HCT116 (cell line): ENCODE measurements around the gene CDH13. TPM values are rescaled to one million over a fixed set of nuclear protein-coding genes. Genes with fewer than 3 reads are reported as not detected.

Source experiments
- ATAC-seq: fragments of 200-7000 bp; cut with Tn5 transposase; 2 replicates; pipeline ENCODE4 v1.9.1; 2020; ENCODE audit warnings: mild to moderate bottlenecking, moderate library complexity
- BruUV-seq: library from RNA; stranded (reverse); fragments of 400-500 nt; replicated peaks from 2 replicates; lab custom pipeline; 2021; lab: Mats Ljungman, UMichigan
- CTCF ChIA-PET: fragments of 300-600 bp; sonication (Branson Sonifier 250); formaldehyde crosslinking; loops from one replicate; lab custom pipeline; 2021; ENCODE audit warnings: antibody characterized with exemption; lab: Charles Lee
- POLR2A ChIA-PET: fragments of 300-600, 350-600 bp; sonication (Branson Sonifier 250); formaldehyde crosslinking; loops from one replicate; lab custom pipeline; 2021; ENCODE audit warnings: antibody characterized with exemption; lab: Charles Lee
- RAD21 ChIA-PET, 2 experiments: fragments of 300-600 bp; sonication (Branson Sonifier 250); formaldehyde crosslinking; loops; one replicate each; lab custom pipeline; 2023; ENCODE audit warnings: low total read pairs in 2 of 2; ENCODE audit not compliant: uncharacterized antibody in 2 of 2, unreplicated experiment in 2 of 2, low non-redundant PET in 1 of 2; lab: Charles Lee
- DNase-seq: peaks from one replicate; pipeline ENCODE4 v3.0.0-alpha.2; 2010; ENCODE audit warnings: low read depth, low spot score
- H2AFZ ChIP-seq: fragments of 200-600 bp; shearing (Covaris generic), sonication (generic); 2 replicates; pipeline ENCODE4 v1.6.1; 2017; ENCODE audit warnings: low read depth, mixed run types, mixed read lengths, antibody characterized with exemption, low read length; ENCODE audit not compliant: poor library complexity, severe bottlenecking
- H3K27ac ChIP-seq: 2 replicates; pipeline ENCODE4 v1.5.1; 2012; ENCODE audit warnings: low read depth, low read length
- H3K27me3 ChIP-seq: fragments of 200-600 bp; sonication (generic); 2 replicates; pipeline ENCODE4 v1.6.1; 2016; ENCODE audit warnings: mixed run types, low read length, mixed read lengths; ENCODE audit not compliant: insufficient read depth
- H3K36me3 ChIP-seq, 2 experiments: fragments of 200-500 bp in 1 of 2; fragments of 200-600 bp in 1 of 2; sonication (Bioruptor generic) in 1 of 2; sonication (generic) in 1 of 2; 2 replicates each; pipeline versions ENCODE4 v1.5.1 to v1.6.1; 2014 to 2016; ENCODE audit warnings: low read length in 2 of 2, inconsistent platforms in 1 of 2, mixed read lengths in 1 of 2, mixed run types in 1 of 2; ENCODE audit not compliant: insufficient read depth in 2 of 2, control insufficient read depth in 1 of 2
- H3K4me1 ChIP-seq, 2 experiments: fragments of 200-600 bp in 1 of 2; sonication (generic) in 1 of 2; 2 replicates each; pipeline versions ENCODE4 v1.5.1 to v1.6.1; 2012 to 2017; ENCODE audit warnings: low read length in 2 of 2, inconsistent platforms in 1 of 2, mild to moderate bottlenecking in 1 of 2, mixed read lengths in 1 of 2, mixed run types in 1 of 2, moderate library complexity in 1 of 2; ENCODE audit not compliant: insufficient read depth in 2 of 2, control insufficient read depth in 1 of 2
- H3K4me2 ChIP-seq: fragments of 200-600 bp; sonication (generic); 2 replicates; pipeline ENCODE4 v1.6.1; 2017; ENCODE audit warnings: mixed run types, low read length, mixed read lengths
- H3K4me3 ChIP-seq, 2 experiments: fragments of 200-600 bp in 1 of 2; sonication (generic) in 1 of 2; replicated peaks in 1 of 2; 2 replicates each; pipeline ENCODE4 v1.5.1; 2011 to 2016; ENCODE audit warnings: low read length in 2 of 2, control low read depth in 1 of 2, low read depth in 1 of 2, mild to moderate bottlenecking in 1 of 2, mixed read lengths in 1 of 2, mixed run types in 1 of 2
- H3K79me2 ChIP-seq: fragments of 200-600 bp; sonication (generic); 2 replicates; pipeline ENCODE4 v1.6.1; 2017; ENCODE audit warnings: mild to moderate bottlenecking, mixed run types, low read length, moderate library complexity, mixed read lengths; ENCODE audit not compliant: insufficient read depth
- H3K9ac ChIP-seq: fragments of 200-600 bp; sonication (generic); 2 replicates; pipeline ENCODE4 v1.6.1; 2016; ENCODE audit warnings: low read length, mixed read lengths
- H3K9me2 ChIP-seq: fragments of 200-600 bp; sonication (generic), shearing (Covaris generic); 2 replicates; pipeline ENCODE4 v1.6.1; 2017; ENCODE audit warnings: mixed run types, mild to moderate bottlenecking, moderate library complexity; ENCODE audit not compliant: insufficient read depth
- H3K9me3 ChIP-seq, 2 experiments: fragments of 200-500 bp in 1 of 2; fragments of 200-600 bp in 1 of 2; sonication (Bioruptor generic) in 1 of 2; sonication (generic) in 1 of 2; 2 replicates each; pipeline ENCODE4 v1.6.1; 2014 to 2017; ENCODE audit warnings: low read length in 2 of 2, mixed read lengths in 2 of 2, inconsistent platforms in 1 of 2, low read depth in 1 of 2, mild to moderate bottlenecking in 1 of 2, mixed run types in 1 of 2, moderate library complexity in 1 of 2; ENCODE audit not compliant: control insufficient read depth in 1 of 2, insufficient read depth in 1 of 2
- H4K20me1 ChIP-seq: fragments of 200-600 bp; sonication (generic), shearing (Covaris generic); 2 replicates; pipeline ENCODE4 v1.6.1; 2017; ENCODE audit warnings: mixed run types, mild to moderate bottlenecking, moderate library complexity; ENCODE audit not compliant: insufficient read depth
- ATF3 ChIP-seq: IDR thresholded peaks from 2 replicates; pipeline ENCODE4 v1.6.1; 2012
- ELF1 ChIP-seq: IDR thresholded peaks from 2 replicates; pipeline ENCODE4 v1.6.1; 2012; ENCODE audit warnings: low read depth, borderline replicate concordance
- EZH2 ChIP-seq: fragments of 200-600 bp; sonication (generic); IDR thresholded peaks from 2 replicates; pipeline ENCODE4 v1.6.1; 2017; ENCODE audit warnings: antibody characterized with exemption, mixed run types
- MAX ChIP-seq: IDR thresholded peaks from 2 replicates; pipeline ENCODE4 v1.6.1; 2012
- SP1 ChIP-seq: IDR thresholded peaks from 2 replicates; pipeline ENCODE4 v1.6.1; 2012; ENCODE audit warnings: low read depth
- ZNF274 ChIP-seq: fragments of 200-500 bp; sonication (Bioruptor generic); IDR thresholded peaks from 2 replicates; pipeline ENCODE4 v1.6.1; 2014; ENCODE audit warnings: mild to moderate bottlenecking, low read depth, low read length, inconsistent platforms
- intact Hi-C: fragments of 100-400 bp; cut with micrococcal nuclease; formaldehyde crosslinking; loops from 2 replicates; pipeline ENCODE4 v1.10.0; 2022
- total RNA-seq: library from RNA; stranded (reverse); gene quantifications from one replicate; pipeline ENCODE4 v1.2.1, GENCODE V29; 2021; ENCODE audit not compliant: unreplicated experiment

Gene CDH13
- total RNA-seq, 1 experiment from 2014 or later = not detected

- Histone ChIP-seq H3K4me1 (no peaks in the 10 kb centered on the region), H3K79me2 (no peaks in the 10 kb centered on the region), H2AFZ (no peak overlapping the region), H3K9ac (no peak overlapping the region), H3K4me2 (no peak overlapping the region), H3K27ac (no peak overlapping the region), H4K20me1 (no peaks in the 10 kb centered on the region), H3K27me3 (no peaks in the 10 kb centered on the region), H3K9me2 (no peaks in the 10 kb centered on the region), H3K4me3 (no peak overlapping the region), H3K9me3 (peaks cover 6% of the 10 kb centered on the region in 2 experiments; a peak in 3 of 4 replicates), H3K36me3 (no peaks in the 10 kb centered on the region)
- intact Hi-C loops = no loop called here
- ATAC-seq (no peak), DNase-seq (no peak)
- no TSS peak for BruUV-seq
- POLR2A ChIA-PET = no interaction called here
- CTCF ChIA-PET = no interaction called here
- RAD21 ChIA-PET = no interaction called here
- no peak for TF ChIP-seq ZNF274
These were observed 194.1 kb downstream of the CDH13 start for GRCh38 chr16:82820855-82821254.

- intact Hi-C loops = no loop called here
These were observed 197.6 kb downstream of the CDH13 start for GRCh38 chr16:82824408-82824807.

More at GRCh38 chr16:82824408-82824807, 197.6 kb downstream of the CDH13 start:
- H3K27ac ChIP-seq = no peak overlapping the region
- H3K36me3 ChIP-seq = no peaks in the 10 kb centered on the region
- TF ChIP-seq MAX = no peak
- no peak for TF ChIP-seq EZH2
- TF ChIP-seq ELF1 = no peak
- no peak for TF ChIP-seq SP1
- TF ChIP-seq ATF3 = no peak
- TF ChIP-seq ZNF274 = no peak
- H3K9me3 ChIP-seq = peaks cover 6% of the 10 kb centered on the region in 2 experiments
- POLR2A ChIA-PET = no interaction called here
- H3K4me2 ChIP-seq = no peak overlapping the region
- H3K4me3 ChIP-seq = no peak overlapping the region
- no peaks in the 10 kb centered on the region for H3K79me2 ChIP-seq
- no peak overlapping the region for H2AFZ ChIP-seq
- H3K9ac ChIP-seq = no peak overlapping the region
- H3K4me1 ChIP-seq = no peaks in the 10 kb centered on the region
- H3K27me3 ChIP-seq = no peaks in the 10 kb centered on the region
- ATAC-seq (no peak), DNase-seq (no peak)
- CTCF ChIA-PET = no interaction called here
- no peaks in the 10 kb centered on the region for H3K9me2 ChIP-seq
- RAD21 ChIA-PET = no interaction called here
- no TSS peak for BruUV-seq
- H4K20me1 ChIP-seq = no peaks in the 10 kb centered on the region
